Body of pancreas (tissue), 4 donors: Measurements from ENCODE around the gene MST1.

Source experiments
- POLR2A ChIP-seq, 3 donors: fragments of 450-650 bp; IDR thresholded peaks; one replicate each; pipeline ENCODE4 v1.6.1; 2016; ENCODE audit warnings: antibody characterized with exemption in 3 of 3, mild to moderate bottlenecking in 2 of 3
- TF ChIP-seq, protein P1 (sequence below), 7 experiments: fragments of 450-650 bp in 4 of 7; fragments of 200-600 bp in 3 of 7; sonication (generic) in 3 of 7; IDR thresholded peaks; one replicate each; pipeline ENCODE4 v1.5.1; 2016 to 2019; ENCODE audit warnings: antibody characterized with exemption in 7 of 7

DNA sequence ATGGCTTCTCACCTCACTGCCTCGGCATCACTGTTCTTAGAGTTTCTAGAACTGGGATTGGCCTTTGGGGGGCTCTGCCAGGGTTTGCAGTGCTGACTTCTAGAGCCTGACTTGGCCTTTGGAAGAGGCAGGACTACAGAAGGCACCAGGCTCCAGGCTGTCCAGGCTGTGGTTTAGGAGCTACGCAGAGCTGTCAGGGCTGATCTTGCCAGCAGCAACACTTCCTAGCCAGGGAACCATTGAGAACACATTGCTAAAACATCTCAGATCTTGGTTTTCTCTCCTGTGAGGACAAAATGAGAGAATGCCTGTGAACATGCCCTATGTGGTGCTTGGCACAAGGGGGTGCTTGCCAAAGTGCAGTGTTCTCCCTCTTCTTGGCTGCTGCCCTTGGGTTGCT, 49.7 kb downstream of the MST1 start:
- TF ChIP-seq POLR2A (IDR thresholded peaks at IDR 0.05): no peak
- TF ChIP-seq, protein P1, sequence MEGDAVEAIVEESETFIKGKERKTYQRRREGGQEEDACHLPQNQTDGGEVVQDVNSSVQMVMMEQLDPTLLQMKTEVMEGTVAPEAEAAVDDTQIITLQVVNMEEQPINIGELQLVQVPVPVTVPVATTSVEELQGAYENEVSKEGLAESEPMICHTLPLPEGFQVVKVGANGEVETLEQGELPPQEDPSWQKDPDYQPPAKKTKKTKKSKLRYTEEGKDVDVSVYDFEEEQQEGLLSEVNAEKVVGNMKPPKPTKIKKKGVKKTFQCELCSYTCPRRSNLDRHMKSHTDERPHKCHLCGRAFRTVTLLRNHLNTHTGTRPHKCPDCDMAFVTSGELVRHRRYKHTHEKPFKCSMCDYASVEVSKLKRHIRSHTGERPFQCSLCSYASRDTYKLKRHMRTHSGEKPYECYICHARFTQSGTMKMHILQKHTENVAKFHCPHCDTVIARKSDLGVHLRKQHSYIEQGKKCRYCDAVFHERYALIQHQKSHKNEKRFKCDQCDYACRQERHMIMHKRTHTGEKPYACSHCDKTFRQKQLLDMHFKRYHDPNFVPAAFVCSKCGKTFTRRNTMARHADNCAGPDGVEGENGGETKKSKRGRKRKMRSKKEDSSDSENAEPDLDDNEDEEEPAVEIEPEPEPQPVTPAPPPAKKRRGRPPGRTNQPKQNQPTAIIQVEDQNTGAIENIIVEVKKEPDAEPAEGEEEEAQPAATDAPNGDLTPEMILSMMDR (IDR thresholded peaks at IDR 0.05): no peak
